IMR-90 (cell line): ENCODE data around the gene KRTAP20-3.

ENCODE experiments used
- CEBPB ChIP-seq: IDR thresholded peaks from 2 replicates; pipeline ENCODE4 v1.6.1; 2012; ENCODE audit warnings: low read depth, low read length, improper control_type of control experiment
- CHD1 ChIP-seq: IDR thresholded peaks from 2 replicates; pipeline ENCODE4 v1.6.1; 2012; ENCODE audit warnings: low read depth, low read length, improper control_type of control experiment
- FOS ChIP-seq: fragments of 150-350 bp; IDR thresholded peaks from 2 replicates; pipeline ENCODE4 v1.6.1; 2016; ENCODE audit warnings: low read depth, low read length
- MAFK ChIP-seq: IDR thresholded peaks from 2 replicates; pipeline ENCODE4 v1.6.1; 2012; ENCODE audit warnings: low read depth, low read length, improper control_type of control experiment
- MXI1 ChIP-seq: IDR thresholded peaks from 2 replicates; pipeline ENCODE4 v1.6.1; 2012; ENCODE audit warnings: low read depth, mild to moderate bottlenecking, low read length, moderate library complexity, borderline replicate concordance
- NFE2L2 ChIP-seq: fragments of 150-350 bp; IDR thresholded peaks from 2 replicates; pipeline ENCODE4 v1.6.1; 2016; ENCODE audit warnings: low read depth, mild to moderate bottlenecking, low read length
- POLR2A ChIP-seq: IDR thresholded peaks from 2 replicates; pipeline ENCODE4 v1.6.1; 2012; ENCODE audit warnings: mild to moderate bottlenecking, low read depth, low read length
- RFX5 ChIP-seq: IDR thresholded peaks from 2 replicates; pipeline ENCODE4 v1.8.0; 2012; ENCODE audit warnings: low read depth, mild to moderate bottlenecking, low read length, moderate library complexity
- TF ChIP-seq, protein P1 (sequence below): conservative IDR thresholded peaks from 2 replicates; pipeline ENCODE4 v1.5.1; 2012; ENCODE audit warnings: mild to moderate bottlenecking, low read depth, low read length, improper control_type of control experiment
- TF ChIP-seq, protein P2 (sequence below): fragments of 150-350 bp; IDR thresholded peaks from 2 replicates; pipeline ENCODE4 v1.6.1; 2016; ENCODE audit warnings: low read depth, mild to moderate bottlenecking, low read length, moderate library complexity, borderline replicate concordance

DNA sequence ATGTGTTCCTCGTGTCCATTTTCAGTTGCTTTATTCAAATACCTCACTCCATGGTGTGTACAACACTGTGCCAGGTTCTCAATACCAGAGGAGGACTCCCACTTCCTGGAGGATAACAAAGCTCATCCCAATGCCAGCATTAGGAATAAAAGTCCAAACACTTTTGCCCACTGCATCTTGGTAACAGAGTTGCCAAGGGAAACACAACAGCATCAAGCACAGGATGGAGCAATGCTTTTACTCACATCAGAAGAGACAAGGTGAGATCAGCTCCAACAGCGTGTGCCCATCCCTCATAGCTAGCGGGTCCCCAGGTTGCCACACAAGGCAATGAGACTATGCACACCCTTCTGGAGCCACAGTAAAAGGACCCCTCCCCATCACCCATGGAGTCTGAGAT is 19.3 kb upstream of the KRTAP20-3 start:
- TF ChIP-seq, protein P1, sequence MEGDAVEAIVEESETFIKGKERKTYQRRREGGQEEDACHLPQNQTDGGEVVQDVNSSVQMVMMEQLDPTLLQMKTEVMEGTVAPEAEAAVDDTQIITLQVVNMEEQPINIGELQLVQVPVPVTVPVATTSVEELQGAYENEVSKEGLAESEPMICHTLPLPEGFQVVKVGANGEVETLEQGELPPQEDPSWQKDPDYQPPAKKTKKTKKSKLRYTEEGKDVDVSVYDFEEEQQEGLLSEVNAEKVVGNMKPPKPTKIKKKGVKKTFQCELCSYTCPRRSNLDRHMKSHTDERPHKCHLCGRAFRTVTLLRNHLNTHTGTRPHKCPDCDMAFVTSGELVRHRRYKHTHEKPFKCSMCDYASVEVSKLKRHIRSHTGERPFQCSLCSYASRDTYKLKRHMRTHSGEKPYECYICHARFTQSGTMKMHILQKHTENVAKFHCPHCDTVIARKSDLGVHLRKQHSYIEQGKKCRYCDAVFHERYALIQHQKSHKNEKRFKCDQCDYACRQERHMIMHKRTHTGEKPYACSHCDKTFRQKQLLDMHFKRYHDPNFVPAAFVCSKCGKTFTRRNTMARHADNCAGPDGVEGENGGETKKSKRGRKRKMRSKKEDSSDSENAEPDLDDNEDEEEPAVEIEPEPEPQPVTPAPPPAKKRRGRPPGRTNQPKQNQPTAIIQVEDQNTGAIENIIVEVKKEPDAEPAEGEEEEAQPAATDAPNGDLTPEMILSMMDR, result no peak
- TF ChIP-seq POLR2A (no peak), MXI1 (no peak), CHD1 (no peak), FOS (no peak), RFX5 (no peak), CEBPB (no peak), MAFK (no peak), NFE2L2 (no peak)
- TF ChIP-seq, protein P2, sequence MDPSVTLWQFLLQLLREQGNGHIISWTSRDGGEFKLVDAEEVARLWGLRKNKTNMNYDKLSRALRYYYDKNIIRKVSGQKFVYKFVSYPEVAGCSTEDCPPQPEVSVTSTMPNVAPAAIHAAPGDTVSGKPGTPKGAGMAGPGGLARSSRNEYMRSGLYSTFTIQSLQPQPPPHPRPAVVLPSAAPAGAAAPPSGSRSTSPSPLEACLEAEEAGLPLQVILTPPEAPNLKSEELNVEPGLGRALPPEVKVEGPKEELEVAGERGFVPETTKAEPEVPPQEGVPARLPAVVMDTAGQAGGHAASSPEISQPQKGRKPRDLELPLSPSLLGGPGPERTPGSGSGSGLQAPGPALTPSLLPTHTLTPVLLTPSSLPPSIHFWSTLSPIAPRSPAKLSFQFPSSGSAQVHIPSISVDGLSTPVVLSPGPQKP, result no peak
